K562 (cell line): ENCODE results near the gene IPO8. TPM values are rescaled to one million over a fixed set of nuclear protein-coding genes. Genes with fewer than 3 reads are reported as not detected.
A peak's percentile ranks its signal among the peaks of the same experiment; 100 is the strongest.

Source experiments
- ATAC-seq: fragments of 200-7000 bp; cut with Tn5 transposase; 3 replicates; pipeline ENCODE4 v1.9.1; 2020; ENCODE audit warnings: moderate library complexity
- BruUV-seq: library from RNA; stranded (reverse); fragments of 400-500 nt; replicated peaks from 2 replicates; lab custom pipeline; 2021; lab: Mats Ljungman, UMichigan
- CTCF ChIA-PET: fragments of 300-600 bp; formaldehyde crosslinking; extraction: SDS; loops from one replicate; lab custom pipeline; 2021; ENCODE audit warnings: low intra/inter-chr PET ratio; lab: Yijun Ruan, JAX
- POLR2A ChIA-PET: fragments of 300-600, 350-650 bp; sonication (Branson Sonifier 250); formaldehyde crosslinking; extraction: SDS; loops from one replicate; lab custom pipeline; 2021; ENCODE audit warnings: antibody characterized with exemption, inconsistent platforms; lab: Yijun Ruan, JAX
- DNase-seq, 4 experiments: peaks; one replicate each; pipeline versions ENCODE4 v3.0.0 to v3.0.0-alpha.2; 2011 to 2018; ENCODE audit warnings: low spot score in 3 of 4, mixed read lengths in 3 of 4; ENCODE audit errors: extremely low read depth in 1 of 4
- FAIRE-seq: peaks from 2 replicates; lab custom pipeline; 2011; peaks lifted over from hg19 to GRCh38; lab: Jason Lieb, UNC
- H2AFZ ChIP-seq: 2 replicates; pipeline ENCODE4 v1.6.0; 2011; ENCODE audit warnings: low read depth, low read length, control low read depth, inconsistent platforms
- H3K27ac ChIP-seq: fragments of 200-600 bp; 3 replicates; pipeline ENCODE4 v1.8.0; 2011; ENCODE audit warnings: low read depth, mild to moderate bottlenecking, control low read depth, inconsistent platforms, low read length, moderate library complexity, mixed read lengths; ENCODE audit errors: extremely low read depth
- H3K27me3 ChIP-seq, 2 experiments: fragments of 300-600 bp in 1 of 2; 2 replicates in 1 of 2; 3 replicates in 1 of 2; pipeline versions ENCODE4 v1.6.0 to v1.8.0; 2011; ENCODE audit warnings: inconsistent platforms in 2 of 2, low read length in 2 of 2, mild to moderate bottlenecking in 1 of 2, mixed read lengths in 1 of 2, moderate library complexity in 1 of 2; ENCODE audit not compliant: control insufficient read depth in 2 of 2, insufficient read depth in 2 of 2
- H3K36me3 ChIP-seq: fragments of 300-600 bp; 3 replicates; pipeline ENCODE4 v1.8.0; 2011; ENCODE audit warnings: mild to moderate bottlenecking, low read length, inconsistent platforms; ENCODE audit not compliant: control insufficient read depth, insufficient read depth
- H3K4me1 ChIP-seq, 2 experiments: fragments of 200-600 bp in 1 of 2; replicated peaks in 1 of 2; 2 replicates in 1 of 2; 3 replicates in 1 of 2; pipeline versions ENCODE4 v1.5.1 to v1.8.0; 2011; ENCODE audit warnings: inconsistent platforms in 2 of 2, low read length in 2 of 2, mild to moderate bottlenecking in 1 of 2, mixed read lengths in 1 of 2, moderate library complexity in 1 of 2; ENCODE audit not compliant: control insufficient read depth in 2 of 2, insufficient read depth in 2 of 2
- H3K4me2 ChIP-seq: 2 replicates; pipeline ENCODE4 v1.6.1; 2011; ENCODE audit warnings: low read length, control low read depth, inconsistent platforms, mixed read lengths; ENCODE audit not compliant: insufficient read depth
- H3K4me3 ChIP-seq: fragments of 200-600 bp; sonication (generic), shearing (Covaris generic); 2 replicates; pipeline ENCODE4 v1.5.1; 2016; ENCODE audit warnings: control low read depth, inconsistent platforms
- H3K79me2 ChIP-seq: fragments of 200-600 bp; 3 replicates; pipeline ENCODE4 v1.8.0; 2011; ENCODE audit warnings: low read length, inconsistent platforms; ENCODE audit not compliant: control insufficient read depth, insufficient read depth
- H3K9ac ChIP-seq, 2 experiments: 2 replicates each; pipeline versions ENCODE4 v1.6.0 to v1.6.1; 2011; ENCODE audit warnings: low read depth in 2 of 2, low read length in 2 of 2, control low read depth in 1 of 2, inconsistent platforms in 1 of 2, mild to moderate bottlenecking in 1 of 2, mixed read lengths in 1 of 2; ENCODE audit not compliant: insufficient read depth in 1 of 2
- H3K9me1 ChIP-seq: one replicate; pipeline ENCODE4 v1.6.0; 2011; ENCODE audit warnings: inconsistent platforms, mild to moderate bottlenecking, low read length, moderate library complexity; ENCODE audit not compliant: control insufficient read depth, insufficient read depth
- H3K9me3 ChIP-seq: replicated peaks from 2 replicates; pipeline ENCODE4 v1.5.1; 2011; ENCODE audit warnings: low read depth, low read length, inconsistent platforms; ENCODE audit not compliant: control insufficient read depth, insufficient read depth
- H4K20me1 ChIP-seq: replicated peaks from 2 replicates; pipeline ENCODE4 v1.6.1; 2011; ENCODE audit warnings: low read length, inconsistent platforms, mixed read lengths; ENCODE audit not compliant: control insufficient read depth, insufficient read depth
- FOXK1 ChIP-seq: sonication (generic); formaldehyde crosslinking; IDR thresholded peaks from 2 replicates; pipeline ENCODE4 v1.8.0; 2022; ENCODE audit warnings: missing genetic modification reagents, mild to moderate bottlenecking, borderline replicate concordance
- GATAD2A ChIP-seq: fragments of 450-650 bp; IDR thresholded peaks from 2 replicates; pipeline ENCODE4 v1.6.1; 2017
- HDAC6 ChIP-seq: IDR thresholded peaks from 2 replicates; pipeline ENCODE4 v1.6.1; 2012; ENCODE audit warnings: low read depth, mild to moderate bottlenecking, control low read depth, inconsistent platforms, low read length, moderate library complexity
- HMG20A ChIP-seq: fragments of 450-650 bp; formaldehyde crosslinking; conservative IDR thresholded peaks from 2 replicates; pipeline ENCODE4 v1.4.0; 2020; ENCODE audit warnings: mild to moderate bottlenecking, mixed read lengths
- KLF10 ChIP-seq: fragments of 250-450 bp; sonication (Bioruptor Pico); IDR thresholded peaks from 2 replicates; pipeline ENCODE4 v1.6.1; 2021; ENCODE audit warnings: matching md5 sums
- LCOR ChIP-seq: sonication (generic); formaldehyde crosslinking; IDR thresholded peaks from 2 replicates; pipeline ENCODE4 v1.8.0; 2022; ENCODE audit warnings: mild to moderate bottlenecking, missing genetic modification reagents
- MAFK ChIP-seq: IDR thresholded peaks from 2 replicates; pipeline ENCODE4 v1.6.1; 2011; ENCODE audit warnings: low read length, improper control_type of control experiment
- MTA3 ChIP-seq: fragments of 450-650 bp; formaldehyde crosslinking; IDR thresholded peaks from 2 replicates; pipeline ENCODE4 v1.6.1; 2017; ENCODE audit warnings: mild to moderate bottlenecking, borderline replicate concordance
- NCOA6 ChIP-seq: fragments of 450-650 bp; IDR thresholded peaks from 2 replicates; pipeline ENCODE4 v1.6.1; 2017; ENCODE audit warnings: mild to moderate bottlenecking
- TCF7L2 ChIP-seq: fragments of 150-350 bp; IDR thresholded peaks from 2 replicates; pipeline ENCODE4 v1.6.1; 2016; ENCODE audit warnings: low read depth, mild to moderate bottlenecking, low read length, moderate library complexity
- TCFL5 ChIP-seq: fragments of 250-450 bp; sonication (Bioruptor Pico); conservative IDR thresholded peaks from 2 replicates; pipeline ENCODE4 v1.6.1; 2021; ENCODE audit warnings: mild to moderate bottlenecking, moderate library complexity, matching md5 sums
- THRAP3 ChIP-seq: fragments of 450-650 bp; IDR thresholded peaks from 2 replicates; pipeline ENCODE4 v1.6.1; 2016; ENCODE audit warnings: mild to moderate bottlenecking, inconsistent platforms, borderline replicate concordance
- ZNF174 ChIP-seq: fragments of 250-450 bp; sonication (Bioruptor Pico); IDR thresholded peaks from 2 replicates; pipeline ENCODE4 v1.4.0; 2020; ENCODE audit warnings: mild to moderate bottlenecking
- ZNF354B ChIP-seq: fragments of 250-450 bp; sonication (Bioruptor Pico); IDR thresholded peaks from 2 replicates; pipeline ENCODE4 v1.4.0; 2020
- ZSCAN29 ChIP-seq: fragments of 450-650 bp; IDR thresholded peaks from 2 replicates; pipeline ENCODE4 v1.6.1; 2017
- WGBS: fragments of 100-300 bp; shearing (Covaris generic); methylation state at CpG from one replicate; pipeline ENCODE4 v1.1.6; 2016; ENCODE audit warnings: low coverage, mixed read lengths; ENCODE audit not compliant: insufficient coverage; ENCODE audit errors: missing lambda C conversion rate; 5-methylcytosine and 5-hydroxymethylcytosine counted together
- in situ Hi-C: fragments of 300-500 bp; cut with MboI; formaldehyde crosslinking; loops from 4 replicates; pipeline ENCODE4 v1.15.0; 2018; ENCODE audit warnings: inconsistent platforms, mixed read lengths
- intact Hi-C: fragments of 100-400 bp; cut with micrococcal nuclease; formaldehyde crosslinking; loops from 2 replicates; pipeline ENCODE4 v1.14.2; 2022
- polyA plus RNA-seq, 8 experiments: library from polyadenylated mRNA; depleted of rRNA in 4 of 8; stranded (reverse) in 5 of 8; unstranded in 3 of 8; fragments of >200 nt; fragmentation: Nextera tagmentation in 2 of 8; fragmentation: Illumina TruSeq in 1 of 8; extraction: Ambion mirVana in 2 of 8; extraction: Trizol in 1 of 8; gene quantifications; 2 replicates each; pipeline versions ENCODE4 v1.2.1 to v1.2.3, GENCODE V29; 2011 to 2014; ENCODE audit warnings: inconsistent platforms in 1 of 8, missing spikeins in 1 of 8
- total RNA-seq, 7 experiments: library from RNA; depleted of rRNA in 6 of 7; stranded (reverse); fragments of >200 nt in 6 of 7; fragmentation: Illumina TruSeq in 2 of 7; extraction: Trizol in 2 of 7; gene quantifications; 2 replicates each; pipeline versions ENCODE4 v1.2.1 to v1.2.3, GENCODE V29; 2011 to 2021; ENCODE audit warnings: low replicate concordance in 1 of 7
- TF ChIP-seq, protein P1 (sequence below): sonication (generic); formaldehyde crosslinking; IDR thresholded peaks from 2 replicates; pipeline ENCODE4 v1.8.0; 2022; ENCODE audit warnings: mild to moderate bottlenecking, missing genetic modification reagents
- TF ChIP-seq, protein P2 (sequence below): IDR thresholded peaks from 2 replicates; pipeline ENCODE4 v1.6.1; 2011; ENCODE audit not compliant: insufficient read length; ENCODE audit errors: extremely low read depth
- TF ChIP-seq, protein P3 (sequence below), 2 experiments: fragments of 450-650 bp in 1 of 2; IDR thresholded peaks; 2 replicates each; pipeline ENCODE4 v1.6.1; 2011 to 2017; ENCODE audit warnings: low read depth in 2 of 2, antibody characterized with exemption in 1 of 2, borderline replicate concordance in 1 of 2, low read length in 1 of 2, mild to moderate bottlenecking in 1 of 2, mixed read lengths in 1 of 2; ENCODE audit not compliant: control insufficient read depth in 1 of 2
- TF ChIP-seq, protein P4 (sequence below): sonication (generic); formaldehyde crosslinking; IDR thresholded peaks from 2 replicates; pipeline ENCODE4 v1.8.1; 2023; ENCODE audit warnings: mild to moderate bottlenecking, missing genetic modification reagents, moderate library complexity

The IPO8 gene
- total and polyA plus RNA-seq, 9 of the 15 experiments (the other 6 are each of a cell fraction or from before 2014, with no cell fraction given) = 6.5 to 39.6 (median 24.7) TPM

- Histone ChIP-seq H3K36me3 (no peaks in the 10 kb centered on the region), H2AFZ (peak overlapping the region; percentile 100), H3K4me3 (peak overlapping the region; percentile 78; the same call in 1 of the 2 replicates), H3K9me3 (no peaks in the 10 kb centered on the region), H3K79me2 (peaks cover 41% of the 10 kb centered on the region), H3K27me3 (no peaks in the 10 kb centered on the region), H3K27ac (no peak overlapping the region), H3K4me1 (peaks cover 8 to 13% of the 10 kb centered on the region in 2 experiments; a peak in 4 of 5 replicates), H4K20me1 (no peaks in the 10 kb centered on the region), H3K9me1 (no peaks in the 10 kb centered on the region), H3K9ac (peak overlapping the region; percentile 57 to 84; a peak in 2 of 4 replicates), H3K4me2 (peak overlapping the region; percentile 97)
- no TSS peak for BruUV-seq
- ChIA-PET POLR2A (interaction anchor here (0.6 kb wide), 1 partner anchor 89 kb away, joined by 3 read pairs; no protein-coding TSS in a partner anchor), CTCF (no interaction called here)
- 93% methylated on average over 9 of the region's 14 CpGs for WGBS
- ATAC-seq (no peak), DNase-seq (no peak), FAIRE-seq (no peak)
- intact Hi-C loops = loop anchor here (10.0 kb wide), 1 partner anchor 108 kb away; no protein-coding TSS in a partner anchor
- TF ChIP-seq ZNF174 (CRISPR knock-in tag) (no peak), TCFL5 (CRISPR knock-in tag) (no peak), TCF7L2 (no peak), HMG20A (CRISPR knock-in tag) (no peak), KLF10 (CRISPR knock-in tag) (no peak), HDAC6 (no peak), MTA3 (no peak), ZSCAN29 (no peak), ZNF354B (no peak), NCOA6 (no peak), LCOR (CRISPR knock-in tag) (no peak), GATAD2A (no peak), THRAP3 (no peak), MAFK (no peak), FOXK1 (CRISPR knock-in tag) (no peak)
- TF ChIP-seq, protein P1, sequence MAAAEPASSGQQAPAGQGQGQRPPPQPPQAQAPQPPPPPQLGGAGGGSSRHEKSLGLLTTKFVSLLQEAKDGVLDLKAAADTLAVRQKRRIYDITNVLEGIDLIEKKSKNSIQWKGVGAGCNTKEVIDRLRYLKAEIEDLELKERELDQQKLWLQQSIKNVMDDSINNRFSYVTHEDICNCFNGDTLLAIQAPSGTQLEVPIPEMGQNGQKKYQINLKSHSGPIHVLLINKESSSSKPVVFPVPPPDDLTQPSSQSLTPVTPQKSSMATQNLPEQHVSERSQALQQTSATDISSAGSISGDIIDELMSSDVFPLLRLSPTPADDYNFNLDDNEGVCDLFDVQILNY = no peak
- TF ChIP-seq, protein P2, sequence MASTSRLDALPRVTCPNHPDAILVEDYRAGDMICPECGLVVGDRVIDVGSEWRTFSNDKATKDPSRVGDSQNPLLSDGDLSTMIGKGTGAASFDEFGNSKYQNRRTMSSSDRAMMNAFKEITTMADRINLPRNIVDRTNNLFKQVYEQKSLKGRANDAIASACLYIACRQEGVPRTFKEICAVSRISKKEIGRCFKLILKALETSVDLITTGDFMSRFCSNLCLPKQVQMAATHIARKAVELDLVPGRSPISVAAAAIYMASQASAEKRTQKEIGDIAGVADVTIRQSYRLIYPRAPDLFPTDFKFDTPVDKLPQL = no peak
- TF ChIP-seq, protein P3, sequence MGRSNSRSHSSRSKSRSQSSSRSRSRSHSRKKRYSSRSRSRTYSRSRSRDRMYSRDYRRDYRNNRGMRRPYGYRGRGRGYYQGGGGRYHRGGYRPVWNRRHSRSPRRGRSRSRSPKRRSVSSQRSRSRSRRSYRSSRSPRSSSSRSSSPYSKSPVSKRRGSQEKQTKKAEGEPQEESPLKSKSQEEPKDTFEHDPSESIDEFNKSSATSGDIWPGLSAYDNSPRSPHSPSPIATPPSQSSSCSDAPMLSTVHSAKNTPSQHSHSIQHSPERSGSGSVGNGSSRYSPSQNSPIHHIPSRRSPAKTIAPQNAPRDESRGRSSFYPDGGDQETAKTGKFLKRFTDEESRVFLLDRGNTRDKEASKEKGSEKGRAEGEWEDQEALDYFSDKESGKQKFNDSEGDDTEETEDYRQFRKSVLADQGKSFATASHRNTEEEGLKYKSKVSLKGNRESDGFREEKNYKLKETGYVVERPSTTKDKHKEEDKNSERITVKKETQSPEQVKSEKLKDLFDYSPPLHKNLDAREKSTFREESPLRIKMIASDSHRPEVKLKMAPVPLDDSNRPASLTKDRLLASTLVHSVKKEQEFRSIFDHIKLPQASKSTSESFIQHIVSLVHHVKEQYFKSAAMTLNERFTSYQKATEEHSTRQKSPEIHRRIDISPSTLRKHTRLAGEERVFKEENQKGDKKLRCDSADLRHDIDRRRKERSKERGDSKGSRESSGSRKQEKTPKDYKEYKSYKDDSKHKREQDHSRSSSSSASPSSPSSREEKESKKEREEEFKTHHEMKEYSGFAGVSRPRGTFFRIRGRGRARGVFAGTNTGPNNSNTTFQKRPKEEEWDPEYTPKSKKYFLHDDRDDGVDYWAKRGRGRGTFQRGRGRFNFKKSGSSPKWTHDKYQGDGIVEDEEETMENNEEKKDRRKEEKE (IDR thresholded peaks at IDR 0.05; ENCODE audit: borderline replicate concordance in 1 of 2, control insufficient read depth in 1 of 2, low read depth in 2 of 2, low read length in 1 of 2) = no peak
- TF ChIP-seq, protein P4, sequence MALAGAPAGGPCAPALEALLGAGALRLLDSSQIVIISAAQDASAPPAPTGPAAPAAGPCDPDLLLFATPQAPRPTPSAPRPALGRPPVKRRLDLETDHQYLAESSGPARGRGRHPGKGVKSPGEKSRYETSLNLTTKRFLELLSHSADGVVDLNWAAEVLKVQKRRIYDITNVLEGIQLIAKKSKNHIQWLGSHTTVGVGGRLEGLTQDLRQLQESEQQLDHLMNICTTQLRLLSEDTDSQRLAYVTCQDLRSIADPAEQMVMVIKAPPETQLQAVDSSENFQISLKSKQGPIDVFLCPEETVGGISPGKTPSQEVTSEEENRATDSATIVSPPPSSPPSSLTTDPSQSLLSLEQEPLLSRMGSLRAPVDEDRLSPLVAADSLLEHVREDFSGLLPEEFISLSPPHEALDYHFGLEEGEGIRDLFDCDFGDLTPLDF (CRISPR knock-in tag) = no peak
- in situ Hi-C loops = no loop called here
Observed at GRCh38 chr12:30696486-30696885, 817 bp upstream of the IPO8 start.
